Fibroblast of mammary gland (primary cell): Measurements from ENCODE around the gene C21orf58.

Source experiments
- DNase-seq: peaks from one replicate; pipeline ENCODE4 v3.0.0-alpha.2; 2010; ENCODE audit warnings: low read depth
- H3K4me3 ChIP-seq: 2 replicates; pipeline ENCODE4 v1.5.1; 2011; ENCODE audit warnings: low read depth, mild to moderate bottlenecking, low read length, moderate library complexity; ENCODE audit not compliant: control insufficient read depth
- CTCF ChIP-seq: conservative IDR thresholded peaks from 2 replicates; pipeline ENCODE4 v1.5.1; 2011; ENCODE audit warnings: low read depth, low read length, inconsistent platforms; ENCODE audit not compliant: control insufficient read depth, insufficient read depth

The C21orf58 gene

GRCh38 chr21:46264046-46264689, 59.5 kb downstream of the C21orf58 start:
- no peak overlapping the region for H3K4me3 ChIP-seq
- TF ChIP-seq CTCF: no peak
- DNase-seq: no peak

- DNase-seq: no peak
- H3K4me3 ChIP-seq: no peak overlapping the region
- TF ChIP-seq CTCF: no peak
Observed at GRCh38 chr21:46256501-46256994, 67.1 kb downstream of the C21orf58 start.

- H3K4me3 ChIP-seq: no peak overlapping the region
- DNase-seq: no peak
- no peak for TF ChIP-seq CTCF
Observed at GRCh38 chr21:46255758-46256337, 67.8 kb downstream of the C21orf58 start.

GRCh38 chr21:46255166-46255565, 68.5 kb downstream of the C21orf58 start:
- no peak for TF ChIP-seq CTCF
- DNase-seq: no peak
- no peak overlapping the region for H3K4me3 ChIP-seq

GRCh38 chr21:46254208-46254975, 69.3 kb downstream of the C21orf58 start:
- TF ChIP-seq CTCF: no peak
- no peak overlapping the region for H3K4me3 ChIP-seq
- no peak for DNase-seq

- no peak for TF ChIP-seq CTCF
- H3K4me3 ChIP-seq: no peak overlapping the region
- peak; percentile 40 for DNase-seq
Observed at GRCh38 chr21:46253610-46254124, 70.0 kb downstream of the C21orf58 start.
